Endothelial cell of umbilical vein (primary cell): ENCODE measurements around the gene KLHL30. TPM values are rescaled to one million over a fixed set of nuclear protein-coding genes. Genes with fewer than 3 reads are reported as not detected.

Experiments used
- BruUV-seq: library from RNA; stranded (reverse); fragments of 400-500 nt; replicated peaks from 2 replicates; lab custom pipeline; 2021; lab: Mats Ljungman, UMichigan
- CTCF ChIA-PET: fragments of 300-600, 350-600 bp; sonication (Branson Sonifier 250); formaldehyde crosslinking; loops from one replicate; lab custom pipeline; 2021; ENCODE audit warnings: antibody characterized with exemption, inconsistent platforms; lab: Charles Lee
- POLR2A ChIA-PET: fragments of 300-600, 350-600 bp; sonication (Branson Sonifier 250); formaldehyde crosslinking; loops from one replicate; lab custom pipeline; 2021; ENCODE audit warnings: antibody characterized with exemption, inconsistent platforms; lab: Charles Lee
- DNase-seq: peaks from one replicate; pipeline ENCODE4 v3.0.0-alpha.2; 2011; ENCODE audit warnings: low read depth, low spot score
- FAIRE-seq: peaks from 2 replicates; lab custom pipeline; 2011; peaks lifted over from hg19 to GRCh38; lab: Jason Lieb, UNC
- H2AFZ ChIP-seq: 2 replicates; pipeline ENCODE4 v1.6.0; 2012; ENCODE audit warnings: low read depth, low read length, control low read depth, inconsistent platforms
- H3K27ac ChIP-seq: 2 replicates; pipeline ENCODE4 v1.5.1; 2011; ENCODE audit warnings: low read depth, mild to moderate bottlenecking, control low read depth, low read length, moderate library complexity; ENCODE audit not compliant: insufficient read depth
- H3K27me3 ChIP-seq, 2 experiments: 2 replicates each; pipeline versions ENCODE4 v1.6.0 to v1.6.1; 2011; ENCODE audit warnings: low read length in 2 of 2, mixed read lengths in 1 of 2; ENCODE audit not compliant: control insufficient read depth in 2 of 2, insufficient read depth in 2 of 2
- H3K36me3 ChIP-seq, 2 experiments: 2 replicates in 1 of 2; 3 replicates in 1 of 2; pipeline ENCODE4 v1.5.1; 2011; ENCODE audit warnings: low read length in 2 of 2, mild to moderate bottlenecking in 1 of 2, moderate library complexity in 1 of 2; ENCODE audit not compliant: control insufficient read depth in 2 of 2, insufficient read depth in 2 of 2; ENCODE audit errors: extremely low read depth in 1 of 2
- H3K4me1 ChIP-seq: 3 replicates; pipeline ENCODE4 v1.5.1; 2011; ENCODE audit warnings: mild to moderate bottlenecking, low read length; ENCODE audit not compliant: control insufficient read depth, insufficient read depth; ENCODE audit errors: extremely low read depth
- H3K4me2 ChIP-seq: 2 replicates; pipeline ENCODE4 v1.6.1; 2011; ENCODE audit warnings: low read length, control low read depth, mixed read lengths; ENCODE audit not compliant: insufficient read depth
- H3K4me3 ChIP-seq, 3 experiments: fragments of 200-600 bp in 1 of 3; sonication (generic), shearing (Covaris generic) in 1 of 3; replicated peaks in 1 of 3; 2 replicates each; pipeline ENCODE4 v1.5.1; 2011 to 2016; ENCODE audit warnings: control low read depth in 3 of 3, low read length in 3 of 3, mild to moderate bottlenecking in 2 of 3, inconsistent platforms in 1 of 3, low read depth in 1 of 3, moderate library complexity in 1 of 3; ENCODE audit not compliant: insufficient read depth in 1 of 3
- H3K79me2 ChIP-seq: 2 replicates; pipeline ENCODE4 v1.6.0; 2012; ENCODE audit warnings: low read length, inconsistent platforms; ENCODE audit not compliant: control insufficient read depth, insufficient read depth
- H3K9ac ChIP-seq: replicated peaks from 2 replicates; pipeline ENCODE3; 2011; ENCODE audit warnings: low read length, control low read depth; ENCODE audit not compliant: insufficient read depth; ENCODE audit errors: extremely low read depth
- H3K9me1 ChIP-seq: replicated peaks from 3 replicates; pipeline ENCODE4 v1.6.0; 2011; ENCODE audit warnings: mild to moderate bottlenecking, low read length; ENCODE audit not compliant: control insufficient read depth, insufficient read depth; ENCODE audit errors: extremely low read depth
- H3K9me3 ChIP-seq: replicated peaks from 2 replicates; pipeline ENCODE4 v1.5.1; 2012; ENCODE audit warnings: low read length, inconsistent platforms; ENCODE audit not compliant: control insufficient read depth, insufficient read depth
- H4K20me1 ChIP-seq: replicated peaks from 2 replicates; pipeline ENCODE3; 2011; ENCODE audit warnings: mild to moderate bottlenecking, low read length; ENCODE audit not compliant: control insufficient read depth, insufficient read depth; ENCODE audit errors: extremely low read depth
- EZH2 ChIP-seq: IDR thresholded peaks from 2 replicates; pipeline ENCODE4 v1.6.1; 2012; ENCODE audit warnings: borderline replicate concordance, low read depth, mild to moderate bottlenecking, moderate library complexity, low read length, inconsistent platforms; ENCODE audit not compliant: severe bottlenecking
- FOS ChIP-seq: IDR thresholded peaks from 2 replicates; pipeline ENCODE4 v1.6.1; 2011; ENCODE audit warnings: mild to moderate bottlenecking, low read length, moderate library complexity, borderline replicate concordance; ENCODE audit not compliant: insufficient read depth
- GATA2 ChIP-seq: IDR thresholded peaks from 2 replicates; pipeline ENCODE4 v1.7.0; 2011; ENCODE audit warnings: low read depth, mild to moderate bottlenecking, moderate library complexity, mixed read lengths, low read length; ENCODE audit not compliant: insufficient read length, insufficient read depth
- JUN ChIP-seq: IDR thresholded peaks from 2 replicates; pipeline ENCODE4 v1.6.1; 2011; ENCODE audit warnings: borderline replicate concordance, low read depth; ENCODE audit not compliant: insufficient read length, insufficient read depth
- MYC ChIP-seq: IDR thresholded peaks from one replicate; pipeline ENCODE4 v1.6.1; 2011; ENCODE audit warnings: mild to moderate bottlenecking, low read depth, low read length
- POLR2A ChIP-seq: IDR thresholded peaks from 2 replicates; pipeline ENCODE4 v1.6.1; 2012; ENCODE audit warnings: low read depth, mild to moderate bottlenecking, control low read depth, low read length
- POLR2AphosphoS5 ChIP-seq: IDR thresholded peaks from 2 replicates; pipeline ENCODE4 v1.6.1; 2012; ENCODE audit warnings: low read depth, mild to moderate bottlenecking, control low read depth, low read length, moderate library complexity; ENCODE audit not compliant: insufficient read depth
- dilution Hi-C: fragments of 300-500 bp; cut with MboI; formaldehyde crosslinking; loops from one replicate; pipeline ENCODE4 v1.15.0; 2019; ENCODE audit warnings: low sequenced_read_pairs; ENCODE audit not compliant: extremely low pct_ligation_motif_present
- intact Hi-C: fragments of 100-400 bp; cut with micrococcal nuclease; formaldehyde crosslinking; loops from one replicate; pipeline ENCODE4 v1.10.0; 2022
- polyA plus RNA-seq, 4 experiments: library from polyadenylated mRNA; depleted of rRNA in 3 of 4; stranded (reverse) in 3 of 4; unstranded in 1 of 4; fragments of >200 nt; gene quantifications; 2 replicates each; pipeline versions ENCODE4 v1.2.1 to v1.2.3, GENCODE V29; 2011 to 2012; ENCODE audit warnings: missing spikeins in 1 of 4
- total RNA-seq: library from RNA; stranded (reverse); gene quantifications from 2 replicates; pipeline ENCODE4 v1.2.3, GENCODE V29; 2021
- TF ChIP-seq, protein P1 (sequence below), 2 donors: IDR thresholded peaks; 1 replicate in 1 of 2; 2 replicates in 1 of 2; pipeline ENCODE4 v1.5.1; 2011; ENCODE audit warnings: low read length in 2 of 2, mild to moderate bottlenecking in 2 of 2, moderate library complexity in 2 of 2, control low read depth in 1 of 2, inconsistent platforms in 1 of 2, low read depth in 1 of 2; ENCODE audit not compliant: insufficient read depth in 1 of 2; ENCODE audit errors: extremely low read depth in 1 of 2
- TF ChIP-seq, protein P2 (sequence below): IDR thresholded peaks from 2 replicates; pipeline ENCODE4 v1.6.1; 2011; ENCODE audit not compliant: insufficient read depth, insufficient read length

The KLHL30 gene
- total and polyA plus RNA-seq, 2 donors (not counting 3 experiments of a cell fraction or from before 2014, with no cell fraction given) = not detected

DNA sequence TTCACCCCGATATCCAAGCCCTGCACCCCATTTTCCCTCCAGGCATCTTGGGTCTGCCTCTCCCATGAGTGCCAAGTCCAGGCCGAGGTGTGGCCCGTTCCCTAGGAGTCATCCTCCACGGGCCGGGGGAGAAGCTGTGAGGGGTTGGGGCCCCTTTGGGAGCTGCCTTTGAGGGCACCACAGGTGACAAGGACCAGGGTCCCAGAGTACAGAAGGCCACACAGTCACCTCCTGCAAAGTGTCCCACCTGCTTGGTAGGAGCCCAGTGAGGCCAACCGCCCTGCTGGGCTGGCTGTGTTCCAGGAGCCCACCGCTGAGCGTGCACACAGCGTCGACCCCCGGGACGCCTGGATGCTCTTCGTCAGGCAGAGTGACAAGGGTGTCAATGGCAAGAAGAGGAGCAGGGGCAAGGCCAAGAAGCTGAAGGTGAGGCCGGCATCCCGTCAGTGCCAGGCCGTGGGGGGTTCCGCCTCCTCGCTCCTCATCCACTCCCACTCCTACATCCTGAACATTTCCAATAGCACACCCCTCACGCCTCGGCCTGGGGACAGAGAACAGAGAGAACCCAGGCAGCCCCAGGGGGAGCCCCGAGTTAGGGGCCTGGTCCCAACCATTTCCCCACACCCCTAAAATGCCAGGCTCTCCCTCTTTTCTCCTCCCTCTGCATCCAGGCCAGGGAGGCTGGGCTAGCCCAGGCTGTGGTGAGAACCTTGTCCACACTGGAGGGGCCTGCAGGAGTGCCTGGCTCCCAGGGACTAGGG lies 23.0 kb downstream of the KLHL30 start:
- dilution Hi-C loops = no loop called here
- no TSS peak for BruUV-seq
- POLR2A ChIA-PET = no interaction called here
- Histone ChIP-seq H2AFZ (no peak overlapping the region), H3K9ac (no peak overlapping the region), H3K27ac (no peak overlapping the region), H3K27me3 (peaks cover 4 to 13% of the 10 kb centered on the region in 2 experiments), H3K4me1 (no peaks in the 10 kb centered on the region), H3K36me3 (no peaks in the 10 kb centered on the region), H3K9me1 (no peaks in the 10 kb centered on the region), H3K4me2 (no peak overlapping the region), H3K9me3 (no peaks in the 10 kb centered on the region), H4K20me1 (no peaks in the 10 kb centered on the region), H3K4me3 (no peak overlapping the region), H3K79me2 (no peaks in the 10 kb centered on the region)
- intact Hi-C loops = no loop called here
- no peak for FAIRE-seq
- CTCF ChIA-PET = interaction anchor here (1.2 to 3.2 kb wide), 3 partner anchors 8 to 303 kb away, joined by 4 to 35 read pairs (median 13); no protein-coding TSS in a partner anchor
- TF ChIP-seq, protein P1, sequence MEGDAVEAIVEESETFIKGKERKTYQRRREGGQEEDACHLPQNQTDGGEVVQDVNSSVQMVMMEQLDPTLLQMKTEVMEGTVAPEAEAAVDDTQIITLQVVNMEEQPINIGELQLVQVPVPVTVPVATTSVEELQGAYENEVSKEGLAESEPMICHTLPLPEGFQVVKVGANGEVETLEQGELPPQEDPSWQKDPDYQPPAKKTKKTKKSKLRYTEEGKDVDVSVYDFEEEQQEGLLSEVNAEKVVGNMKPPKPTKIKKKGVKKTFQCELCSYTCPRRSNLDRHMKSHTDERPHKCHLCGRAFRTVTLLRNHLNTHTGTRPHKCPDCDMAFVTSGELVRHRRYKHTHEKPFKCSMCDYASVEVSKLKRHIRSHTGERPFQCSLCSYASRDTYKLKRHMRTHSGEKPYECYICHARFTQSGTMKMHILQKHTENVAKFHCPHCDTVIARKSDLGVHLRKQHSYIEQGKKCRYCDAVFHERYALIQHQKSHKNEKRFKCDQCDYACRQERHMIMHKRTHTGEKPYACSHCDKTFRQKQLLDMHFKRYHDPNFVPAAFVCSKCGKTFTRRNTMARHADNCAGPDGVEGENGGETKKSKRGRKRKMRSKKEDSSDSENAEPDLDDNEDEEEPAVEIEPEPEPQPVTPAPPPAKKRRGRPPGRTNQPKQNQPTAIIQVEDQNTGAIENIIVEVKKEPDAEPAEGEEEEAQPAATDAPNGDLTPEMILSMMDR (IDR thresholded peaks at IDR 0.05; ENCODE audit: extremely low read depth in 1 of 2, insufficient read depth in 1 of 2, low read depth in 1 of 2, low read length in 2 of 2) = no peak
- TF ChIP-seq MYC (no peak), FOS (no peak), EZH2 (no peak), POLR2A (no peak), POLR2AphosphoS5 (no peak), JUN (no peak), GATA2 (no peak)
- TF ChIP-seq, protein P2, sequence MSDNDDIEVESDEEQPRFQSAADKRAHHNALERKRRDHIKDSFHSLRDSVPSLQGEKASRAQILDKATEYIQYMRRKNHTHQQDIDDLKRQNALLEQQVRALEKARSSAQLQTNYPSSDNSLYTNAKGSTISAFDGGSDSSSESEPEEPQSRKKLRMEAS = no peak
- DNase-seq = no peak
